Kidney (tissue), 14 donors: Measurements from ENCODE around the gene MARCKSL1. TPM values are rescaled to one million over a fixed set of nuclear protein-coding genes. Genes with fewer than 3 reads are reported as not detected.

Experiments
- DNase-seq, 5 donors: peaks; one replicate each; pipeline ENCODE4 v3.0.0-alpha.2; 2013 to 2020
- FAIRE-seq: peaks from 2 replicates; lab custom pipeline; 2012; peaks lifted over from hg19 to GRCh38; lab: Jason Lieb, UNC
- H3K27ac ChIP-seq, 2 donors: one replicate each; pipeline ENCODE4 v1.7.0; 2013; ENCODE audit warnings: low read depth in 2 of 2, low read length in 2 of 2, inconsistent platforms in 1 of 2
- H3K27me3 ChIP-seq: one replicate; pipeline ENCODE4 v1.7.1; 2013; ENCODE audit warnings: low read length, inconsistent platforms; ENCODE audit not compliant: control insufficient read depth, insufficient read depth
- H3K36me3 ChIP-seq, 3 donors: one replicate each; pipeline versions ENCODE4 v1.7.0 to v1.7.1; 2013; ENCODE audit warnings: low read length in 3 of 3, control low read depth in 1 of 3, inconsistent platforms in 1 of 3; ENCODE audit not compliant: insufficient read depth in 3 of 3, control insufficient read depth in 2 of 3
- H3K4me1 ChIP-seq, 3 donors: one replicate each; pipeline versions ENCODE4 v1.7.0 to v1.7.1; 2013; ENCODE audit warnings: low read length in 3 of 3, inconsistent platforms in 1 of 3, low read depth in 1 of 3; ENCODE audit not compliant: control insufficient read depth in 2 of 3, insufficient read depth in 2 of 3
- H3K4me3 ChIP-seq, 3 donors: one replicate each; pipeline versions ENCODE4 v1.7.0 to v1.8.1; 2013; ENCODE audit warnings: low read length in 3 of 3, control low read depth in 1 of 3, inconsistent platforms in 1 of 3
- H3K9ac ChIP-seq, 3 donors: one replicate each; pipeline versions ENCODE4 v1.7.0 to v1.7.1; 2013; ENCODE audit warnings: low read length in 3 of 3, control low read depth in 1 of 3, inconsistent platforms in 1 of 3
- H3K9me3 ChIP-seq, 3 donors: one replicate each; pipeline versions ENCODE4 v1.7.0 to v1.7.1; 2013; ENCODE audit warnings: low read length in 3 of 3, control low read depth in 1 of 3, inconsistent platforms in 1 of 3; ENCODE audit not compliant: control insufficient read depth in 2 of 3, insufficient read depth in 1 of 3
- CTCF ChIP-seq: IDR thresholded peaks from 3 replicates; pipeline ENCODE4 v1.5.1; 2012; ENCODE audit warnings: mild to moderate bottlenecking, moderate library complexity, borderline replicate concordance; ENCODE audit not compliant: insufficient read depth; ENCODE audit errors: extremely low read depth
- intact Hi-C: fragments of 100-400 bp; cut with DNase I; formaldehyde crosslinking; loops from one replicate; pipeline ENCODE4 v1.11.1; 2022
- polyA plus RNA-seq: library from polyadenylated mRNA; stranded (reverse); fragments of 350-450 nt; fragmentation: Illumina TruSeq; extraction: RNeasy Lipid Tissue Mini Kit (QIAGEN cat#74804); gene quantifications from one replicate; pipeline ENCODE4 v1.2.3, GENCODE V29; 2014; ENCODE audit warnings: low read depth, low replicate concordance; ENCODE audit not compliant: insufficient read depth
- total RNA-seq: library from RNA; stranded (reverse); fragmentation: NEBNext Ultra II Directional; extraction: Animal tissue kit (Norgen Biotek cat#: 25700); gene quantifications from one replicate; pipeline ENCODE4 v1.2.1, GENCODE V29; 2021
- donor health status: control.
- donor health status: control.
- donor health status: control.
- donor health status: control.
- donor health status: control.
- donor health status: DM: yes; HTN: yes; CAD: no.
- donor health status: Normal renal cell carcinoma (clear cell type).

The MARCKSL1 gene
- total and polyA plus RNA-seq, 2 donors from 2014 or later: 29.8 to 58.6 TPM

GRCh38 chr1:32307324-32307723 is 28.7 kb downstream of the MARCKSL1 start:
- no peaks in the 10 kb centered on the region for H3K4me1 ChIP-seq
- TF ChIP-seq CTCF: no peak
- DNase-seq: no peak
- H3K9ac ChIP-seq: no peak overlapping the region
- H3K9me3 ChIP-seq: no peaks in the 10 kb centered on the region
- H3K4me3 ChIP-seq: no peak overlapping the region
- peaks cover 5 to 15% (median 9%) of the 10 kb centered on the region in 3 donors for H3K36me3 ChIP-seq
- FAIRE-seq: no peak
- no peak overlapping the region for H3K27ac ChIP-seq
- no peaks in the 10 kb centered on the region for H3K27me3 ChIP-seq
- intact Hi-C loops: no loop called here

GRCh38 chr1:32305310-32305709 is 30.7 kb downstream of the MARCKSL1 start:
- FAIRE-seq (no peak), DNase-seq (no peak)
- H3K27ac ChIP-seq: no peak overlapping the region
- H3K4me3 ChIP-seq: no peak overlapping the region
- H3K4me1 ChIP-seq: no peaks in the 10 kb centered on the region
- no peak overlapping the region for H3K9ac ChIP-seq
- no peaks in the 10 kb centered on the region for H3K27me3 ChIP-seq
- H3K9me3 ChIP-seq: no peaks in the 10 kb centered on the region
- intact Hi-C loops: no loop called here
- TF ChIP-seq CTCF: no peak
- H3K36me3 ChIP-seq: peaks cover 5 to 15% (median 9%) of the 10 kb centered on the region in 3 donors

GRCh38 chr1:32303997-32304622 is 31.9 kb downstream of the MARCKSL1 start:
- no peak for DNase-seq

More at GRCh38 chr1:32303997-32304622, 31.9 kb downstream of the MARCKSL1 start:
- Histone ChIP-seq H3K27ac (no peak overlapping the region), H3K4me3 (no peak overlapping the region), H3K4me1 (no peaks in the 10 kb centered on the region), H3K9me3 (no peaks in the 10 kb centered on the region), H3K27me3 (no peaks in the 10 kb centered on the region), H3K36me3 (peaks cover 5 to 15% (median 9%) of the 10 kb centered on the region in 3 donors), H3K9ac (no peak overlapping the region)
- no peak for TF ChIP-seq CTCF
- intact Hi-C loops: no loop called here
- FAIRE-seq: no peak
